Right renal cortex interstitium (tissue), 3 donors: Measurements from ENCODE around the gene DUSP1. TPM values are rescaled to one million over a fixed set of nuclear protein-coding genes. Genes with fewer than 3 reads are reported as not detected.

ENCODE experiments used
- DNase-seq, 3 donors: peaks; one replicate each; pipeline ENCODE4 v3.0.0-alpha.2; 2013; ENCODE audit warnings: low read depth in 3 of 3, low spot score in 2 of 3
- polyA plus RNA-seq, 3 donors: library from polyadenylated mRNA; unstranded; fragments of 120-200 nt; gene quantifications; one replicate each; pipeline ENCODE4 v1.2.1, GENCODE V29; 2013; ENCODE audit not compliant: insufficient read length in 3 of 3

Gene DUSP1
- polyA plus RNA-seq, 3 donors: 65.5 to 130 (median 88.2) TPM

GRCh38 chr5:172746725-172747124, 24.3 kb downstream of the DUSP1 start:
- no peak for DNase-seq

GRCh38 chr5:172745838-172746237, 25.2 kb downstream of the DUSP1 start:
- DNase-seq: no peak

DNA sequence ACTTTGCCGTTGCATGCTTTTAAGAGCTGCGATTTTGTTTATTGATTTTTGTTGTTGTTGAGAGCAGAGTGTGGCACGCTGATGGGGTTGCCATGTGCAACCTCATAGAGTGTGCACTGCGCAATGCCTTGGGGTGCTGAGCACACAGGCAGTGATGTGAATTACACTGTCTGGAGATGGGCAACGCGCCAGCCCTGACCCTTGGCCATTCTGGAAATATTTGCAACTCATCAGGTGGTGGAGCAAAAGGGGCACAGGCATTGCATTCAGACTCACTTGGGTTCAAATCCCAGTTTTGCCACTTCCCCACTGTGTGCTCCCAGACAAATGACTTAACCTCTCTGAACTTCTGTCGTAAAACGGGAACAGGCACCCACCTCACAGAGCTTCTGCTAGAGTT, 25.6 kb downstream of the DUSP1 start:
- no peak for DNase-seq

- no peak for DNase-seq
Measured at GRCh38 chr5:172744123-172745104, 26.6 kb downstream of the DUSP1 start.

- DNase-seq: no peak
Measured at GRCh38 chr5:172743112-172743959, 27.7 kb downstream of the DUSP1 start.

- DNase-seq: no peak
Measured at GRCh38 chr5:172741206-172741582, 29.8 kb downstream of the DUSP1 start.

DNA sequence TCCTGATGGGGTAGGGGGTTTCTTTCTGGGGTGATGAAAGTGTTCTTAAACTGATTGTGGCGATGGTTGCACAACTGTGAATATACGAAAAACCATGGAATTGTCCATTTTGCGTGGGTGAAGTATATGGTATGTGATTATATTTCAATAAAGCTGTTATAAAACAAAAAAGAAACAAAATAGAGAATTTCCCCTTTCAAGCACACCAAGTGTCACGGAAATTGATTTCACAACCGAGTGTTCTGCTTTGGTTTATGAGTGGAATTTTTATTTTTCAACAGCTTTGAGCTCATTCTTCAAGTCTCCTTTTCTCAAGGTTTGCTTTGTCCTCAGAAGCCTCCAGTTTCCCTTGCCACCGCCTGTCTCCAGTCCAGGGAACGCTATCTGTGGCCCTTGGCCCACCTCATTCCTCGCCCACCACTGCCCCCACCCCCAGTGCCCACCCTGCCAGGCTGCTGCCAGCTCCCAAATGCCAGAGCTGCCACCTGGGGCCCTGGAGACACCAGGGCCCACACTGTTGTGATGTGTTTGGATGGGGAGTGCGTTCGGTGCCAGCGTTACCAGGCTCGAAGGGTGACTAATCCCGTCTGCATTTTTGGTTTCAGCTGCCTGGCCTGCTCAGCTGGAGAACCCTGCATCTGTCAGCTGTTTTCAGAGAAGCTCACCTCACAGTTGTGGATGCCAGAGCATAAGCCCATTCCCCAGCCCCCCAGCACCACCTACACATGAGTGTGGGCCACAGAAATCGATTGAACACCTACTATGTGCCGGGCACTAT, 30.4 kb downstream of the DUSP1 start:
- DNase-seq: no peak

DNA sequence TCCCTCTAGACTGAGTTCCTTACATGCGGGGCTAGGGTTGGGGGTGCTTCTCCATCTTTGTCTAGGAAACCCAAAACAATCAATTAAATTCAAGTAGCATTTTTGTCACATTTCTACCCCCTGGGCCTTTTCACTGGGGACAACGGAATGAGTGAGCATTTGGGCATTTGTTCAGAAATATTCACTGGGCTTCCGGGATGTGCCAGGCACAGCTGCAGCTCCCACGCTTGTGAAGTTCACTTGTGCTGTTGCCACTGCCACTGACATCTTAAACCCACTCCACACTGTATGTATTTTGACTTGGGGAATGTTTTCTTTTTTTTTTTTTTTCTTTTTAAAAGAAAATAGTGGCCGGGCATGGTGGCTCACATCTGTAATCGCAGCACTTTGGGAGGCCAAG, 31.6 kb downstream of the DUSP1 start:
- no peak for DNase-seq

- DNase-seq: no peak
Measured at GRCh38 chr5:172736508-172737135, 34.4 kb downstream of the DUSP1 start.

DNA sequence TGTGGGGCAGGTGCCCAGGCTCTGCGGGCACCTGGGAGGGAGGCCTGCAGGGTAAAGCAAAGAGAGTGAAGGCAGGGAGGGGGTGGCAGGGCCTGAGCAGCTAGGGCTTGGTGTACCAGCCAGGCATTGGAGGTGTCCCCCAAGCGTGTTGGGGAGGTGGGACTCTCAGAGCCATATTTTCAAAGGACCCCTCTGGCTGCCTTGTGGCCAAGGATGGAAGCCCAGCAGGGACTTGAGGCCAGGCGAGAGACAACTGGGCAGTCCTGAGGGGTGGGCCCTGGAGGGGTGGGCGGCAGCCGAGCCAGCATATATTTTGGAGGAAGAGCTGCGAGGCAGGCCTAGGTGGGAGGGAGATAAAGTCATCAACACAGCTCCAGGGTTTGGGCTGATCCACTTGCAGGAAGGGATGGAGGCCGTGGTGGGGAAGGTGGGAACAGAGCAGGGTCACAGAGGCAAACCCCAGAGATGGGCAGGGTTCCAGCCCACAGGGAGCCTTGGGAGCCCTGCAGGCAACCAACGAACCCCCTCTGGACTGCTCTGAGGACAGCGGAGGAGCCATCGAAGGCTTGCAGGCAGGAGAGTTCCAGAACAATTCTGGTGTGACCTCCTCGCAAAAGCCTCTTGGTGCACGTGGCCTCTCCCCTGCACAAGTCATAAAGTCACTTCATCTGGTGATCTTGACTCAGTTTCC, 35.7 kb downstream of the DUSP1 start:
- DNase-seq: no peak

DNA sequence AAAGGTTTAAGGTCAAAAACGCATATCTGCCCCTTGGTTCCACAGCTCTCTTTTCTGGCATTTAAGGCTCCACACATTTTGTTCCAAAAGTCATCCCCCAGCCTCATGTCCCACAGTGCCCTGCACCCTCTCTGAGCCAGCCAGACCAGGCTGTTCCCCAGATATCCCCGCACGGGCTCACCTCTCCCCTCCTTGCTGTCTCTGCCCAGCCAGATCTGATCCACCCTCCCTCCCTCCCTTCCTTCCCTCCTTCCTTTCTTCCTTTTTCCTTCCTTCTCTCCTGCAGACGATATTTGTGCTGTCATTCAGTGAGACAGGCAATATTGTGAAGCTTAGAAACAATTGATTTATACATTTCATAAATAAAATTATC, 37.0 kb downstream of the DUSP1 start:
- DNase-seq: no peak

DNA sequence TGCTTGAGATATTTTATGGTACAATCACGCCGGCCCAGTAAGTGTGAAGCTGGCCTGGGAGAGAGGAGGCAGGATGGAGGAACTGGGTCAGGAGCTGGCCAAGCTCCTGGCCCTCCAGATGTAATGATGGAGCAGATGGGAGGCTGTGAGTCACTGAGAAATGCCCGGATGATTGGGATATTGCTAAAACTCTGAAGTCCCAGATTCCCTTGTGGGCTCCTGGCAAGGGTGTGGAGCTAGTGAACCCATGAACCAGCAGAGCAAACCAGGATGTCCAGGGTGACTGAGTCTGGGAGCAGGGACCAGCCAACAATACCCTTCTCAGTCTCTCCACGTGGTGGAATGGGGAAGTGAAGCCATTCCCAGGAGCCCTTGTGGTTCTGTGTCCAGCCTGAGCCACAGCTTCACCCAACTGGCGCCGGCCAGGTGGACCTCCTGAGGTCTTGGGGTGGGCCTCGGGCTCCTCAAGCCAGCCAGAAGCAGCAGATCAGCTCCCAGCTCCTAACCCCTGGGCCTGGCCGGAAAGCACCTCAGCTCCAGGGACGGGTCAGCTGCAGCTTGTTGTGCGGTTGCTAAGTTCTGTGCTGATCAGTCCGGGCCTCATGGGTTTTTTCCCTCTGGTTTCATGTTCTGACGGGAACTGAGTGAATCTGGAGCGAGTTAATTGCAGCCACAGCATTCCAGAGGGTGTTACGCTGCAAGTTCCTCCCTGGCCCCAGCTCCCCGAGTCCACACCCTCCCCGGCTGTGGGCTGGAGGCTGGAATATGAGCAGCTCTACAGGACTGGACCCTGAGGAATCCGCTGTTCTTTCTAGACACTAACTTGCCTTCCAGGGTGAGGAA, 37.6 kb downstream of the DUSP1 start:
- DNase-seq: peak in 1 of 3 donors; percentile 43

DNA sequence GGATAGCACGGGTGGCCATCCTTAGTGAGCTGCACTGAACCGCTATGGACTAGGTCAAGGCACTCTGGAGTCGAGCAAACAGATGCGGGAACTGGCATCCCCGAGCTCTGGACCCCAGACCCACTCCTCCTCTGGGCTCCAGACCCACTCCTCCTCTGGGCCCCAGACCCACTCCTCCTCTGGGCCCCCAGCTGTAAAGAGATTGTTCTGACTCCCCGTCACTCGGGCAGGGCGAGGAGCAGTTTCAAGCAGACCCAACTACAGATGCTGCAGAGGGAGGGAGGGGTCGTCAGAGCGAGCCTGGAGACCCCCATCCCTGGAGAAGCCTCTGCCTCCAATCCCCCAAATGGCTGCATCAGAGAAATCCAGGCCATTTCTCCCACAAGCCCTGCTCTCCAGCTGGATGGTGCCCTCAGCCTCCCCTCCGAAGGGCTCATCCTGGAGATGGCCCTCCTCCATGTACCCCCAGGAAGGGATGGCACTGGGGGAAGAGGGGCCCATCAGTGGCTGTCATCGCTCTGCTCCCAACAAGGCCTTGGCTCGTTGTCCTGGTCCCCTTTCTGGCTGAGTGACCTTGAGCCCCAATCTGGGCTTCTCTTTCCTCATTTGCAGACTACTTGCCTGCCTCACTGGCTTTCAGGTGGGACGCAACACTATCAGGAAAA, 38.7 kb downstream of the DUSP1 start:
- no peak for DNase-seq

DNA sequence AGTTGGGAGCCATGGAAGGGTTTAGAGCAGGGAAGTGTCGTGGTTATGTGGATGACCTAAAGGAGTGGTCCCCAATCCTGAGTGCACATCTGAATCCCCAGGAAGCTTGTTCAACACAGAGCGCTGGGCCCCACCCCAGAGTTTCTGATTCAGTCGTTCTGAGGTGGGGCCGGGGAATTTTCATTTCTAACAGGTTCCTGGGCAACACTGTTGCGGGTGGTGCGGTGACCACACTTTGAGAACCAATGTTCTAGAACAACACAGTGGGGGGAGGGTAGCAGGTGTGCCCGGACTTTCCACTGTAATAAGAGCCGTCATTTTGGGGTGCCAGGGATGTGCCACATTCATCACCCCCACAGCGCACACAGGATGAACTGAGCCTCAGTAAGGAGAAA, 39.3 kb downstream of the DUSP1 start:
- no peak for DNase-seq

- DNase-seq: no peak
Measured at GRCh38 chr5:172730981-172731679, 39.9 kb downstream of the DUSP1 start.

DNA sequence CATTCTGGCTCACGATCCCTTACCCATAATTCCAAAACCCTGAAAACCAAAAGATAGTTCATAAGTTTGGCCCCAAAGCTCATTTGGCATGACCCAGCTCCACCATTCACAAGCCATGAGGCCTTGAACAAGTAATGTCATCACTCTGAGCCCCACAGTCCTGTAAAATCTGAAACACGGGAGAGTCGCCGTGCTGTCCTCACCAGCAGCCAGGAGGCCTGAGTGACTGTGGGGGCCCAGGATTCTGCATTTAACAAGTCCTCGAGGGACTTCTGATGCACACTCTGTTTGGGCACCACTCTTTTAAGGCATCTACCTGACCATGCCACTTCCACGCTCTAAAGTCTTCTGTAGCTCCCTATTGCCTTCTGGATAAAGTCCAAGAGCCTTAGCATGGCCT, 40.8 kb downstream of the DUSP1 start:
- DNase-seq: no peak

DNA sequence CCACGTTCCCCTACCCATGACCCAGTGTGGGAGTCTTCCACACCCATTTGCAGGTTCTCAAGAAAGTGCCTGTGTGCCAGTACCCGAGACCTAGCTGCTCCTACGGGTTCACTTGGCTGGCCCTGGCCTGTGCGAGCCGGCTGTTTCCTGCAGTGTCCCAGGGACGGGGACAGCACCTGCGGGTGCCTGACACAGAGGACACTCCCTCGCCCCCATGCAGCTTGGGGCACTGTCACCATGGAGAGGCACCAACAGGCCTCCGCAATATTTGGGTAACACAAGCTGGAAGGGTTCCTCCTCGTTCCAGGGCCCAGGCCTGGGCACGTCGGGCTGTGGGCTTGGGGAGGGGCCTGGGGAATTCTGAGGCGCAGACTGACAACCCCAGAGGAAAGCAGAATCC, 41.4 kb downstream of the DUSP1 start:
- no peak for DNase-seq
